CD4-positive, alpha-beta T cell (primary cell): ENCODE data around the gene GRM4. TPM values are rescaled to one million over a fixed set of nuclear protein-coding genes. Genes with fewer than 3 reads are reported as not detected.

Experiments
- ATAC-seq: fragments of 200-7000 bp; cut with Tn5 transposase; one replicate; pipeline ENCODE4 v1.10.0; 2022; ENCODE audit warnings: mild to moderate bottlenecking; ENCODE audit not compliant: poor library complexity
- CTCF ChIA-PET: fragments of 350-600 bp; sonication (Branson Sonifier 250); formaldehyde crosslinking; loops from one replicate; lab custom pipeline; 2021; ENCODE audit warnings: antibody characterized with exemption, inconsistent platforms; lab: Charles Lee
- POLR2A ChIA-PET: fragments of 350-600 bp; sonication (Branson Sonifier 250); formaldehyde crosslinking; loops from one replicate; lab custom pipeline; 2021; ENCODE audit warnings: antibody characterized with exemption, inconsistent platforms; lab: Charles Lee
- DNase-seq, 14 experiments: peaks; one replicate each; pipeline ENCODE4 v3.0.0-alpha.2; 2013 to 2020; ENCODE audit warnings: mixed read lengths in 2 of 14
- H3K27ac ChIP-seq, 2 donors: one replicate each; pipeline versions ENCODE4 v1.5.1 to v1.7.0; 2013; ENCODE audit warnings: low read length in 2 of 2, low read depth in 1 of 2, mild to moderate bottlenecking in 1 of 2
- H3K27me3 ChIP-seq, 2 experiments: 1 replicate in 1 of 2; 2 replicates in 1 of 2; pipeline versions ENCODE4 v1.6.1 to v1.7.0; 2013; ENCODE audit warnings: low read length in 2 of 2, control low read depth in 1 of 2, mild to moderate bottlenecking in 1 of 2, moderate library complexity in 1 of 2; ENCODE audit not compliant: insufficient read depth in 2 of 2, control insufficient read depth in 1 of 2
- H3K36me3 ChIP-seq: one replicate; pipeline ENCODE4 v1.6.1; 2013; ENCODE audit warnings: low read length, control low read depth; ENCODE audit not compliant: insufficient read depth
- H3K4me1 ChIP-seq: one replicate; pipeline ENCODE4 v1.6.1; 2013; ENCODE audit warnings: low read length, control low read depth; ENCODE audit not compliant: insufficient read depth
- H3K4me3 ChIP-seq: one replicate; pipeline ENCODE4 v1.5.1; 2013; ENCODE audit warnings: mild to moderate bottlenecking, low read length, moderate library complexity
- H3K9me3 ChIP-seq, 2 experiments: 1 replicate in 1 of 2; 2 replicates in 1 of 2; pipeline versions ENCODE4 v1.6.1 to v1.7.0; 2013; ENCODE audit warnings: low read length in 2 of 2, mild to moderate bottlenecking in 2 of 2, control low read depth in 1 of 2, moderate library complexity in 1 of 2; ENCODE audit not compliant: control insufficient read depth in 1 of 2, insufficient read depth in 1 of 2
- H3K27ac Mint-ChIP-seq: one replicate; pipeline ENCODE4 v1.8.0; 2020; ENCODE audit warnings: mixed read lengths
- H3K27me3 Mint-ChIP-seq: one replicate; pipeline ENCODE4 v1.8.0; 2021; ENCODE audit warnings: mixed read lengths
- H3K36me3 Mint-ChIP-seq: one replicate; pipeline ENCODE4 v1.8.0; 2021; ENCODE audit warnings: low read depth, mixed read lengths
- H3K4me1 Mint-ChIP-seq: one replicate; pipeline ENCODE4 v1.8.0; 2021; ENCODE audit warnings: low read depth, mixed read lengths
- H3K4me3 Mint-ChIP-seq: one replicate; pipeline ENCODE4 v1.8.0; 2020; ENCODE audit warnings: mild to moderate bottlenecking, mixed read lengths
- H3K9me3 Mint-ChIP-seq: one replicate; pipeline ENCODE4 v1.8.0; 2020; ENCODE audit warnings: mixed read lengths
- CTCF ChIP-seq: fragments of 200-600 bp; IDR thresholded peaks from one replicate; pipeline ENCODE4 v1.8.0; 2022; ENCODE audit warnings: antibody characterized with exemption, mild to moderate bottlenecking
- intact Hi-C, 2 experiments: fragments of 100-400 bp; cut with DNase I in 1 of 2; cut with micrococcal nuclease in 1 of 2; formaldehyde crosslinking; loops; one replicate each; pipeline versions ENCODE4 v1.15.1 to v1.9.0; 2023 to 2025; cut with DNase I, micrococcal nuclease
- total RNA-seq, 174 experiments: library from RNA in 2 of 174; stranded (reverse) in 2 of 174; gene quantifications; one replicate each; pipeline ENCODE4 v1.2.3 and lab custom pipeline; 2021 to 2026

The GRM4 gene
- total RNA-seq, 2 experiments from 2014 or later, result 0.08 TPM; not detected in 1

GRCh38 chr6:34146801-34147592 lies 1.1 kb upstream of the GRM4 start:
- CTCF ChIA-PET, result no interaction called here
- Mint-ChIP-seq H3K27ac (no peak overlapping the region), H3K4me3 (peak overlapping the region; percentile 64), H3K36me3 (no peaks in the 10 kb centered on the region), H3K9me3 (no peaks in the 10 kb centered on the region), H3K4me1 (peaks cover 23% of the 10 kb centered on the region), H3K27me3 (peaks cover 80% of the 10 kb centered on the region)
- Histone ChIP-seq H3K27ac (no peak overlapping the region), H3K4me1 (peaks cover 36% of the 10 kb centered on the region), H3K27me3 (peaks cover 50 to 68% of the 10 kb centered on the region in 2 experiments), H3K9me3 (peaks cover 0 to 19% of the 10 kb centered on the region in 2 experiments), H3K36me3 (no peaks in the 10 kb centered on the region), H3K4me3 (no peak overlapping the region)
- TF ChIP-seq CTCF, result no peak
- intact Hi-C loops, result no loop called here
- DNase-seq (no peak), ATAC-seq (no peak)
- POLR2A ChIA-PET, result no interaction called here

GRCh38 chr6:34145161-34146020 lies 496 bp downstream of the GRM4 start:
- no peaks in the 10 kb centered on the region for H3K36me3 Mint-ChIP-seq
- no peaks in the 10 kb centered on the region for H3K9me3 Mint-ChIP-seq
- H3K27me3 Mint-ChIP-seq, result peaks cover 80% of the 10 kb centered on the region
- peak overlapping the region; percentile 77 for H3K4me3 Mint-ChIP-seq
- H3K4me1 Mint-ChIP-seq, result peaks cover 23% of the 10 kb centered on the region
- Histone ChIP-seq H3K27ac (no peak overlapping the region), H3K27me3 (peaks cover 59 to 70% of the 10 kb centered on the region in 2 experiments), H3K4me3 (peak overlapping the region; percentile 19), H3K9me3 (peaks cover 0 to 21% of the 10 kb centered on the region in 2 experiments), H3K36me3 (no peaks in the 10 kb centered on the region), H3K4me1 (peaks cover 38% of the 10 kb centered on the region)
- no peak overlapping the region for H3K27ac Mint-ChIP-seq
- ATAC-seq (peak; percentile 62), DNase-seq (peak in 13 of 14 experiments; percentile 15 to 50 (median 41))
- intact Hi-C loops, result no loop called here
- TF ChIP-seq CTCF, result no peak
- ChIA-PET POLR2A (interaction anchor here (0.6 to 1.0 kb wide), 2 partner anchors 9 to 434 kb away, joined by 3 read pairs; partner anchors contain the start of gene UQCC2), CTCF (interaction anchor here (0.6 to 0.7 kb wide), 2 partner anchors 374 to 381 kb away, joined by 3 to 5 read pairs; no protein-coding TSS in a partner anchor)

- Histone ChIP-seq H3K36me3 (no peaks in the 10 kb centered on the region), H3K27ac (no peak overlapping the region), H3K4me1 (peaks cover 38% of the 10 kb centered on the region), H3K4me3 (peak overlapping the region; percentile 14), H3K9me3 (peaks cover 0 to 21% of the 10 kb centered on the region in 2 experiments), H3K27me3 (peaks cover 66 to 69% of the 10 kb centered on the region in 2 experiments)
- ATAC-seq (no peak), DNase-seq (no peak)
- Mint-ChIP-seq H3K4me3 (peak overlapping the region; percentile 60), H3K4me1 (peaks cover 23% of the 10 kb centered on the region), H3K36me3 (no peaks in the 10 kb centered on the region), H3K27me3 (peaks cover 80% of the 10 kb centered on the region), H3K27ac (no peak overlapping the region), H3K9me3 (no peaks in the 10 kb centered on the region)
- intact Hi-C loops, result no loop called here
- POLR2A ChIA-PET, result no interaction called here
- no peak for TF ChIP-seq CTCF
- CTCF ChIA-PET, result no interaction called here
Measured at GRCh38 chr6:34144581-34145160, 1.2 kb downstream of the GRM4 start.
